NCI-H526 treated with DMSO at 0.1 percent for 48 hours (cell line): ENCODE data around the gene C11orf52.
"Not testable (repeated sequence)": the region's sequence is repeated elsewhere in the genome, so short reads cannot be mapped to it uniquely, and the experiment has no call there.

Source experiments
- DNase-seq: peaks from one replicate; lab custom pipeline; 2025; lab: John Stamatoyannopoulos, UW

The C11orf52 gene

DNA sequence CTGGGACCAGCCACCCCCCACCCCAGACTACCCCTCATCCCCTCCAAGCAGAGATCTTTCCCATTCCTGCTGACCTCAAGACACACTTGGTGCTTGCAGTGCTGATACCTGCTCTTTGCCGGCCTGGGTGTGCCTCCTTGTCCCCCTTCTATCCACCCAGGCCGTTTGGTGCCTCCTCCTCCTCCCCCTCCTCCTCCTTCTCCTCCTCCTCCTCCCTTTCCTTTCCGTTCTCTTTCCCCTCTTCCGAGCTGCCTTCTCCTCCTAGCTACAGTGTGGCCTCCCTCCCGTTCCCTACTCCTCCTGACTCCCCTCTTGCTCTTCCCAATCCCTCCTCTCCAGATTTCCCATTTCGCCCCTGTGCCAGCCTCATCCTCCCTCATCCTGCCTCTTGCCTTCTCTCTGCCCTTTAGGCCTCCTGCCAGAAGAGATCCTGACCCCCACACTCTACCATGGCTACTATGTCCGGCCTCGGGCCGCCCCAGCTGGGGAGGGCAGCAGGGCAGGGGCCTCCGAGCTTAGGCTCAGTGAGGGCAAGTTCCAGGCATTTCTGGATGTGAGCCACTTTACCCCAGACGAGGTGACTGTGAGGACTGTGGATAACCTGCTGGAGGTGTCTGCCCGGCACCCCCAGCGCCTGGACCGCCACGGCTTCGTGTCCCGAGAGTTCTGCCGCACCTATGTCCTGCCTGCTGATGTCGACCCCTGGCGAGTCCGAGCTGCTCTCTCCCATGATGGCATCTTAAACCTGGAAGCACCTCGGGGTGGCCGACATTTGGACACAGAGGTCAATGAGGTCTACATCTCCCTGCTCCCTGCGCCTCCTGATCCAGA is 5.5 kb upstream of the C11orf52 start:
- DNase-seq = no peak

DNA sequence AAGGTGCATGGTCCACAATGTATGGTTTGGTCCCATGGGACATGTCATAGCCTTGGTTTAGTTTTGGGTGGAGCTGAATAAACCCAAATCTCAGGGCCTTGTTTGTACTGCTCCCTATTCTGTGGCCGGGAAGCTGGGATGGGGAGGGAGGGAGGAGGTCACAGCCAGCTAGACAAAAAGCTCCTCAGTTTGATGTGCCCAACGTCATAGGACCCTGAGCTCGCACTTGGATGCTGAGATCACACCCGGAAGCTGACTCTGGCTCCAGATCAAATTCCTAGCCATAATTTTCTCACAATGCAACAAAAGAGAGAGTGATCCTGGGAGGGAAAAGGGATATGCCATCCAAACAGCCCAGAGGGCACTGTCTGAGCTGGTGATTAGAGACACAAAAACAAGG is 4.7 kb upstream of the C11orf52 start:
- no peak for DNase-seq

DNA sequence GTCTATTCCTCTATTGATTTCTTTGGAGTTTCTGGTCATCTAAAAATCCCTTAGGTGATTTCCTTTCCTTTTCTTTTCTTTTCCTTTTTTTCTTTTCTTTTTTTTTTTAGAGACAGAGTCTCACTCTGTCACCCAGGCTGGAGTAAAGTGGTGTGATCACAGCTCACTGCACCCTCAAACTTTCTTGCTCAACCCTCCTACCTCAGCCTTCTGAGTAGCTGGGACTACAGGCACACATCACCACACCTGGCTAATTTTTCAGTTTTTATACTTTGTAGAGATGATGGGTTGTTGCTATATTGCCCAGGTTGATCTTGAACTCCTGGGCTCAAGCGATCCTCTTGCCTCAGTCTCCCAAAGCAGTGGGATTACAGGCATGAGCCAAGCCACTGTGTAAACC is 1.9 kb upstream of the C11orf52 start:
- no peak for DNase-seq

DNA sequence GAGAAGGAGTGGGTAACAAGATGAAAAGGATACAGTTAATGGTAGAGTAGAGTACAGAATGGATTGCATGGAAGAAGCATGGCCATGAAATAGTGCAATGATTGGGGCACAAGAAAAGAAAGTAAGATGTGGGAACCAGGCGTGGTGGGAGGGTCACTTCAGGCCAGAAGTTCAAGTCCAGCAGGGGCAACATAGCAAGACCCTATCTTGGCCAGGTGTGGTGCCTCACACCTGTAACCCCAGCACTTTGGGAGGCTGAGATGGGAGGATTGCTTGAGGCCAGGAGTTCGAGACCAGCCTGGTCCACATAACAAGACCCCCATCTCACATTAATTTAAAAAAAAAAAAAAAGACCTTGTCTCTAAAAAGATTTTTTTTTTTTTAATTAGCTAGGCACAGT is 1.4 kb upstream of the C11orf52 start:
- DNase-seq = no peak

DNA sequence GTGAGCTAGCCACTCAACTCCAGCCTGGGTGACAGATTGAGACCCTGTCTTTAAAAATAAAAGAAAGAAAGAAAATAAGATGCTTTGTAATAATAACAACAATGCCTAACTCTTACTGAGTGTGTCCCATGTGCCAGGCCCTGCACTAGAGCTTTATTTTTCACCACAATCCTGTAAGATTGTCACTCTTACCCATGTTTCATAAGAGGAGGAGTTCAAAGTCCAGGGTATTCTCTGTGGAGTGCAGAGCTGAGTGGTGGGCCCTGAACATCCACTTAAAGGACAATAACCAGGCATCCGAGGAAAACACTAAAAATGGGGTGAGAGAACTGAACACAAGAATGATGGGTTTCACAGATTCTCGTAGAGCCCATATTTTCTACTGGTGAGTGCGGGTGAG is 925 bp upstream of the C11orf52 start:
- no peak for DNase-seq

DNA sequence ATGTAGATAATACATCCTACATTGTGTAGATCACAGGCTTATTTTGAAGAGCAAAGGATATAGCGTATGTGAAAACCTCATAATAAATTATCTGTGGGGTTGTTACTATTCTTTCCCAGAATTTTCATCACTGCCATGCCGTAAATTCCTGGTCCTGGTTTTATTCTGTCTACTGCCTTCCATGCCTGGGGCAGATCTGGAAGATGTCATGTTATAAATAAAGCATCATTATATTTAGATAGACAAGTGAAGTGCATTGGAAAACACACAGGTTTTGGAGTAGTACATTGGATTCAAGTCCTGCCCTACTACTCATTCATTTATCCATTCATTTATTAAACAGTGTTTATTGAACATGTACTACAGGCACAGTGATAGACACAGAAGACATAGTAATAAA is 2.2 kb downstream of the C11orf52 start:
- DNase-seq = no peak

DNA sequence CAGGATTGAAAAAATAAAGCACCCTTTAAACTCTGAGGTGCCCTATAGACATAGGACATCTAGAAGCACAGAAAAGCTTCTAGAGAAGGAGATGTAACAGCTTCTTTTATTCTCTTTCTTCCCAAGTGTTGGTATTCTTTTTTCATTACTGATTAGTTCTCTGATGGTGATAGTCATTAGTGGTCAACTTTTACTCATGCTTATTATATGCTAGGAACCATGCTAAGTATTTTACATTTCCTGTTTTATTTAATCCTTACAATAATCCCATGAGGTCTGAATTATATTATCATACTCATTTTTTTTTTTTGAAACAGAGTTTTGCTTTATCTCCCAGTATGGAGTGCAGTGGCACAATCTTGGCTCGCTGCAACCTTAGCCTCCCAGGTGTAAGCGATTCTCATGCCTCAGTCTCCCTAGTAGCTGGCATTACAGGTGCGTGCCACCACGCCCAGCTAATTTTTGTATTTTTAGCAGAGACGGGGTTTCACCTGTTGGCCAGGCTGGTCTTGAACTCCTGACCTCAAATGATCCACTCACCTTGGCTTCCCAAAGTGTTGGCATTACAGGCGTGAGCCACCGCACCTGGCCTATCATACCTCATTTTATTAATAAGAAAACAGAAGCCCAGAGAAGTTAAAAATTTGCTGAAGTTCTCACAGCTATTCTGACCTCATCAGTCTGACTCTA is 3.0 kb downstream of the C11orf52 start:
- no peak for DNase-seq

DNA sequence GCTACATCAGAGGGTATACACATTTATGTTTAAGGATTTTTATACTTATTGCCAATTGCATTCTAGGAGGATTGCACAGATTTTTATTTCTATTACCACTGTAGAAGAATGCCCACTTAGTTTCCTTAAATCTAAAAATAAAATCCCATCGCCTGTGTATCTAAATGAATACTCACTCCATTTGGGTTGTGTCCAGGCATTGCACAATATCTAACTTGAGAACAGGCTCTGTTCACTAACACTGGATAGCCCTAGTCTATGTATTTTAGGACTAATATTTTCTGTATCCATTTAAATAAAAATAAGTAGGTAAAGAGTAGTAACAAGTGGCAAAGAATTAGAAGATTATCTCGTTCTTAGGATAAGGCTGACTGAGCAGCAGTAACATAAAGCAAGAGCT is 4.1 kb downstream of the C11orf52 start:
- DNase-seq = no peak

DNA sequence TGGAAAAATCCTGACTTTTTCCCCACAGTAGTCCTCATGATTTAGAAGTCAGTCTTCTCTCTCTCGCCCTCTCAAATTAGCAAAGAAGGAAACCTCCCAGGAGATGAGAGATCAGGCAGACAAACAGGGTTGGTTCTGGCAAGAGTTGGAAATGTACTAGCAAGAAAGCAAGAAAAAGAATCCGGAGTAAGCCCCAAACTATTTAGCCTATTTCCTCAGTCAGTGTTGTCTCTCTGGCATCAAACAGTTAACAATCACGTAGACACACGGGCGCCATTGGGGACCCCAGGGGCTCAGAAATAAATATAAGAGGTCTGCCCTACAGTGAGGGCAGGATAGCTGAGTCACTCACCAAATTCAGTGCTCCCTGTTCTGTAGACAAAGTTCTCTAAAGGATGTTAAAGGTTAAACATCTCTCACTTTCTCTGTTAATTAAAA is 4.7 kb downstream of the C11orf52 start:
- DNase-seq = no peak

DNA sequence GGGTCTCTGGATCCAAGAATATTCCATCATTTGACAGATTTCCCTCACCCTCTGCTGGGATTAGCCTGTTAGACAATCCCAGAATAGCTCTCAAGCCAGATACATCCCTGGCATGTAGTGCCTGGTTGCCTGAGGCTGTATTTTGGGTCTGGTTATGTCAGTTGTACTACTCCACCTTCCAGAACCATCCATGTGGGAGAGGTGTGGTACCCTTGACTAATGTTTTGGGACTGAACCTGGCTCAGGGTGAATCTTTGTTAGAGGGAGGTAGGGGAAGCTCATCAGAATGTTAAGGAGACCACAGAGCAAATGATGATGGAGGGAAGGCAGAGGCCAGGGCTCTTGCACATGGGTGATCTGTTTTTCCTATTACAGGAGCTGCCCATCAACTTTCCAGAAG is 5.2 kb downstream of the C11orf52 start:
- DNase-seq = no peak

DNA sequence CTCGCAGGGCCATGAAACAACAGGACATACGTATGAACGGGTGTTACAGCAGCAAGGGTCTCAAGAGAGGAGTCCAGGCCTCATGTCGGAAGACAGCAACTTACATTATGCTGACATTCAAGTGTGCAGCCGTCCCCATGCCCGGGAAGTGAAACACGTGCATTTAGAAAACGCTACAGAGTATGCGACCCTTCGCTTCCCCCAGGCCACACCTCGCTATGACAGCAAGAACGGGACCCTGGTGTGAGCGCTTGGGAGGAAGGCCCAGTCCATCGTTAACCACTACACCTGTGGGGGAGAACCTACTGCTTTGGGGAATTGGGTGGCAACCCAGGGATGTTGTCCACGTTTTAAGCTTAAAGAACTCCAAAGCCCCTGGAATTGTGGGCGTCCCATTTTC is 7.2 kb downstream of the C11orf52 start:
- DNase-seq = no peak

DNA sequence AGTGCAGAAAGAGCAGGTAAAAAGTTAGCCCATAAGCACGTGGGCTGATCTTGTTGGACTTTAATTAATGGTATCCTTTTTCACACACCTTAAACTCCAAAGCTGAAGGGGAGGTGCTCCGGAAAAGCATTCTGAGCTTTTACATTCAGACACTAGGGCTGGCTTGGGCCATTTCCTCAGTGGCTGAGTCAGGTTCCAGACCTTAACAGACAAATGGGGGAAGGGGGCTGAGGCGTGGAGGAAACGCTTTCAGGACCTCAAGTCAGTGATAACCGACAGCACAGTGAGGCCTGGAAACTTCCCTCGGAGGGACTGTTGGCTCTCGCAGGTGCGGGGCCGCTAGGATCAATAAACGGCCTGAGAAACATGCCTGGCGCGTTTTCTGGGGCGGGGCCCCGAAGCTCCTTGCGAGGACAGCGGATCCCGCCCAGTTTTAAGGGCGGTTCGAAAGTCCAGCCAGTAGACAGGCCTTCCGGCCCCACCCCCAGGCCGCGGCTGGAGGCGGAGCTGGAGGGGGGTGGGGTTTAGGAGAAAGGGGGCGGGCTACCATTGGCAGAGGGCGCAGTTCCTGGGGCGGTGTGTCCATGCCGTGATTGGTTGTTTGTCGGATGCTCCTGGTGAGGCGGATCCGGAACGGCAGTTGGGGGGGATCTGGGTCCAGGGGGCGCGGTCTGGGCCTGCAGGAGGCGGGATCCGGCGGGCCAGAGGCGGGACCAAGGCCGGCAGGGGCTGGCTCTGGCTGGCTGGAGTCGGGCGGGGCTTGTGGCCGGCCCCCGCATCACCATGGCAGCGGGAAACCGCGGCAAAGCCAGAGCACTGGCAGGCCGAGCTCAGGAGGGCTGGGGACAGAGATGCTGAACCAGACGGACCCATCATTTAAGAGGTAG is 8.0 kb downstream of the C11orf52 start:
- DNase-seq = peak; percentile 100

DNA sequence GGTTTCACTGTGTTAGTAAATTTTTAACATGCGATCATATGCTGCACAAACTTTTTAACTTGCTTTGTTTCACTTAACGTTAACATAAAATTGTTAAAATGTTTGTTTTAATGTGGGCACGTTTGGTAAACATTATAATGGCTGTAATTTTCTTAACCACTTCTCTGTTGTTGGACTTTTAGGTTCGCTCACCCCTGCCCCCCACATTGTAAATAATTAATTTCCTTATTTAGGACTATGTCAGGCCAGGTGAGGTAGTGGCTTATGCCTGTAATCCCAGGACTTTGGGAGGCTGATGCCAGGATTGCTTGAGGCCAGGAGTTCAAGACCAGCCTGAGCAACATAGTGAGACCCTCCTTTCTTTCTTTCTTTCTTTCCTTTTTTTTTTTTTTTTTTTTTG is 11.8 kb downstream of the C11orf52 start:
- no peak for DNase-seq

DNA sequence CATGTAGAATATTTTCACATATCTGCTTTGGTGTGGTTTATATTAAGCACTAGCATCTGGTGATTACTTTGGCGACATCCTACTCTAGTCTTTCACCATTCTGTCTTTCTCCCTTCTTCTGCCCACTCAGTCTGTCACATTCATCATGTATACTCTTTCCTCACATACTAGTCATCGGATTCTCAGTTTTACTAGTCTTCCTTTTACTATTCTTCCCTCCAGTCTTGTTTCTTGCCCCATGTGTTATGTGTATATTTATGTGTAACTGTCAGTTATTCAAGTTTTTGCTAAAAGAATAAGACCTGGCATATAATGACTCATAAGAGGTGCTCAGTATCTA is 13.9 kb downstream of the C11orf52 start:
- DNase-seq = no peak

DNA sequence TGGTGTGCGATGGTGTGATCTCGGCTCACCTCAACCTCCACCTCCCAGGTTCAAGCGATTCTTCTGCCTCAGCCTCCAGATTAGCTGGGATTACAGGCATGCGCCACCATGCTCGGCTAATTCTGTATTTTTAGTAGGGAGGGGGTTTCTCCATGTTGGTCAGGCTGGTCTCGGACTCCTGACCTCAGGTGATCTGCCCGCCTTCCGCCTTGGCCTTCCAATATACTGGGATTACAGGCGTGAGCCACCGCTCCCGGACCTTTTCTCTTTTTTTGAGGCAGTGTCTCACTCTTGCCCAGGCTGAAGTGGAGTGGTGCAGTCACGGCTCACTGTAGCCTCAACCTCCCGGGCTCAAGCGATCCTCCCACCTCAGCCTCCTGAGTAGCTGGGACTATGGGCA is 14.5 kb downstream of the C11orf52 start:
- DNase-seq = not testable (repeated sequence)

DNA sequence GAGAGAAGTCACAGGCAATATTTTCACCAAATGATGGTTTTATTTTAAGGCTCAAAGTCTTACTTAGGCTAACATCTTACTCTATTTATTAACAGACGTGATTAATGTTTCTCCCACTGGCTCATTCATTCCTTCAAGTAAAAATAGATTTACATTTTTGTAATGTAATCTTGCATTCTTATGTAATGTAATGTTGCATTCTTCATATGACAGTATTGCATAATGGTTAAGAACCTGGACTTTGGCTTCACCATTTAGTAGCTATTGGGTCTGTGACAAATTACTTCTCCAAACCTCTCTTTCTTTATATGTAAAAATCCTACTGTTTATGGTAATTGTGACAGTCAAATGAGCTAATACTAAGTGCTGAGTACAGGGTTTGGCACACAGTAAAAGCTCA is 15.2 kb downstream of the C11orf52 start:
- no peak for DNase-seq

DNA sequence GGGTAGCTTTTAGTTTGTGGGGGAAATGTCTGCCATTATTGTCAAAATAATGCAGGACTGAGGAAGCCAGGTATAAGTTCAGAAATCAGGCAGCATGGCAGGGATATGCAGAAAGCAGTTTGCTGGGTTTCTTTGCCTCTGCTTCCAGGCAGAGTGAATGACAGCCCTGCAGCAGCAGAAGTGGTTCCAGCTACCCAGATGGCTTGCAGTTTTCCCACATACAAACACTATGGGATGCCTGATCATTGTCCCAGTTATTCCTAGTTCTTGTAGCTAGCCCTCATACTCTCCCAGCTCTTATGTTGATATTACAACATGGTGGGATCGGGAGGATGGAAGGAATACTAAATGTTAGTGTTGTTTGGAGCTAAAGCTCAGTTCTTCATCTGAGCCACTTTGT is 15.6 kb downstream of the C11orf52 start:
- DNase-seq = no peak

DNA sequence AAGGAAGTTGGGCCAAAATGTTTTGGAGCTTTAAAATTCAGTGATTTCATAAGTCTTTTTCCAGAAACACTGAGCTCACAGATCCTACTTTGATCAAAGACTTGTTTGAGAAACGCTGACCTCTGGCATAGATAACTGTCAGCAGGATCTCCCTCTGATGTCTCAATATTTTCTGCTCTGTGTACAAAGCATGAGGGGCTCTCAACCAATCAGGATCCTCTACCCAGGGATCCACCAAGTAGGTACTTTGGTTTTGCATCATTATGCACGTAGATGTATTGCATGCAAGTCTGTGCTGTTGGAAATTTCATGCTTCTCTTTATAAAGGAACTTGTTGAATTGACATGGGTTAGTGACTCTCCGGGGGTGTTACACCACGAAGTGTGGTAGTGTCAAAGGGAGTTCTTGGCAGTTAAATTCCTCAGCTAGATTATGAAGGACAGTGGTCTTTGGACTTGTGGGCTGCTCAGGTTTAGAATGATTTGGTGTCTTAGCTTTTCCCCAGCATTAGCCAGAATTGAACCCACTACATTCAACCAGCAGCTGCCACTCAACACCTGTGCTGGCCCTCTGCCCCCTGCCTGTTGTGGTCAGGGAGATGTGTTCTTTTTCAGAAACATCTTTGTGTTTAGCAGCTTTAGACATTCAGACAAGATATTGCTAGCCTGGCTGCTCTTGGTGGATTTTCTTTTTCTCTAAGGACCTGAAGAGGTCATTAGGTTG is 16.8 kb downstream of the C11orf52 start:
- no peak for DNase-seq

DNA sequence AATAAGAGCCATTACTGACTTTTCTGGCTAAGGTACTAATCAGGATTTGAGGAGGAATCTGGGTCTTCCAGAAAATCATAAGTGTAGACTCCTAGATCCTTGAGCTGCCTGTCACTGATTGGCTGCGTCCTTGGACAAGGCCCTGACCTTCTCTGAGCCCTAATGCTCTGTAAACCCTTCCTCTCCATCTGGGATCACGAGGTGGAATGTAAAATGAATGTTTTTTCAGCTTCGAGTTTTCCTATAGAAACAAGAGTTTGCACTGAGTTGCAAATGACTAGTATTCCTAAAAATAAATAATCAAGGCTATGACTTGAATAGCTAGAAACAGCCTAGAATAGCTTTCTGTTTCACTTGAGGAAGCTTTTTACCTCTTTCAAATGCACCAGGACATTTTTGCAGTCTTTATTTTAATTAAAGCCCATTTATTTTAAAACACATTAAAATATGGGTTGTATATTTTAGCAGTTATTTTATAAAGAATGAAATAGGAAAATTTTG is 17.4 kb downstream of the C11orf52 start:
- DNase-seq = no peak

DNA sequence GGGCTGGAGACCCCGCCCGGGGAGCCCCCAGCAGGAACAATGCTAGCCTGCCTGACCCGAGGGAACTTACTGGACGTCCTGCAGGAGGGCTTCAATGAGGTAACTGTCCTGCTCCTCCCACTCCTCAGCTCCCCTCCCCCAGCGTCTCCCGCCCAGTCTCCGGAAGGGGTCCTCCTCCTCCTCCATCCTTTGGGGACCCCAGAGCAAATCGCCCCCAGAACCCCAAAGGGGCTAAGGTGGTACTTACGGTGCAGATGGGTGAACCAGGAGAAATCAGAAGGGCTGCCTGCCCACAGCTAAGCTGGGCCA is 18.7 kb downstream of the C11orf52 start:
- no peak for DNase-seq

DNA sequence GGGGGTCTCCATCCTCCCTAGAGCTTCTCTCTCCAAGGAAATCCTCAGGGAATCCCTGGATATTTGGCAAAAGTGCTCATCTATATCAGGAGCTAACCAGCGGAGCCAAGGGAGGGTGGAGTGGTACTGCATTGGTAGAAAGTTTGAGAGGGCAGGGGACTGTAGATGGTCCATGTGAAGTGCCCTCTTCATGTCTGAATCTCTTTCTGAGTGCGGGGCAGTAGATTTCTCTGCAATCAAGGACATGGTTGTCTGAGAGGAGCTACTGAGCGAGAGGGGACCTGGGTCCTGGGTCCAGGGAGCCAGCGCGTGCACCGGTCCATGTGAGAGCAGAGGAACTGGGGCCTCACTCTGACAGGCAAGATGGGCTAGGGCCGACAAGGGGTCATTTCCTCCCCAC is 19.1 kb downstream of the C11orf52 start:
- DNase-seq = peak; percentile 30

DNA sequence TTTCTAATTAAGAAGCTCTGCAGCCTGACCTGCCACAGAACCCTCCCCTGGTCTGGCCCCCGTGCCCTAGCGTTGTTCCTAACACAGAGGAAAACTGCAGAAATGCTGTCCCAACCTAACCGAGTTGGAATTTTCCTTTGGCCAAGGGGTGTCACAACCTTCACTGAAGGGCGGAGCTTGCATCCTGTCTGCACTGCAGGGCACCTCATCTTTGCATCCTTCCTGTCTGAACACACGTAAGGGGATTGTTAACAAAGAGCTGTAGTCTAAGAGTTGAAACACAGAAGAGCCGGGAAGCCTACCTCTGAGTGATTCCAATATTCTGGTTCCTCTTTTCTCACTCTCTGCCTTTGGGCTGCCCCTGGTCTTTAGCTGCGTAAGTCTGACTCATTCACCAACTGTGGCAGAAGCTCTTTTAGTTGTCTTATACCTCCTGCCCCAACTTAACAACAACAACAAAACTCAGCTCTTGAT is 20.0 kb downstream of the C11orf52 start:
- no peak for DNase-seq
